GM21528 (cell line): ENCODE data around the gene PSMC5.
"Not testable (repeated sequence)": the region's sequence is repeated elsewhere in the genome, so short reads cannot be mapped to it uniquely, and the experiment has no call there.

Source experiments
- ATAC-seq: cut with Tn5 transposase; IDR thresholded peaks from one replicate; pipeline ENCODE4 v1.9.1; 2021; ENCODE audit warnings: mild to moderate bottlenecking, moderate library complexity; ENCODE audit not compliant: unreplicated experiment, low FRiP score

Gene PSMC5

GRCh38 chr17:63866625-63867024, 39.4 kb downstream of the PSMC5 start:
- not testable (repeated sequence) for ATAC-seq

DNA sequence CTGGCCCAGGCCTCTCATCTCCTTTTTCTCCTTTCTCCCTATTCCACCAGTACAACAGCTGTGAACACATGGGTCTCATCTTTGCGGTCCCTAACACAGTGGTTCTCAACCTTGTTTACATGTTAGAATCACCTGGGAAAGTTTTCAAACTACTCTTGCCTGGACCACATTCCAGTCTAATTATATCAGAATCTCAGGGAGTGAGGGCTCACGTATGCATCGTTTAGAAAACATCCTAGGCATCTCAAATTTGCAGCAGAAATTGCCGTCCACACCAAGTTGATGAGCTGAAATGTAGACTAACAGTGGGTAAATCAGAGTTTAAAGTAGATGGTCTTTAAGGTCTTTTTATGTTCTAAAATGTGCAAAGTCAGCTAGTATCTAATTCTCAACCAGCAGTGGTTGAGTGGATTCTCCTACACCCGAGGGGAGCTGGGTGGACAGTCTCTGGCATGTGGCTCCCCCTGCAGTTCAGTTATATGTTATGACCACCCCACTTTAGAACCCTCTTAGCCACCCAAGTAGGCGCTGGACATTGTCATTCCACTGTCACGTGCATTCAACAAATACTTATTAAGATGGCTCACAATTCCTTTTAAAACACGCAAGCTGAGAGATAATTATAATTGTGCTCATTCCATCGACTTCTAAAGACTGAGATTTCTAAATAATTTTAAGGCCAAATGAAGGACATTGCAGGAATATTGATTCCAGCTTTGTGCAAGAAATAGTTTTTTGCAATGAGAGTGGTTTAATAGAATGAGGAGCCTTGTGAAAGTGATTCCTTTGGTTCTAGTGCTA, 42.5 kb downstream of the PSMC5 start:
- ATAC-seq: not testable (repeated sequence)

- not testable (repeated sequence) for ATAC-seq
Measured at GRCh38 chr17:63870292-63870665, 43.0 kb downstream of the PSMC5 start.

DNA sequence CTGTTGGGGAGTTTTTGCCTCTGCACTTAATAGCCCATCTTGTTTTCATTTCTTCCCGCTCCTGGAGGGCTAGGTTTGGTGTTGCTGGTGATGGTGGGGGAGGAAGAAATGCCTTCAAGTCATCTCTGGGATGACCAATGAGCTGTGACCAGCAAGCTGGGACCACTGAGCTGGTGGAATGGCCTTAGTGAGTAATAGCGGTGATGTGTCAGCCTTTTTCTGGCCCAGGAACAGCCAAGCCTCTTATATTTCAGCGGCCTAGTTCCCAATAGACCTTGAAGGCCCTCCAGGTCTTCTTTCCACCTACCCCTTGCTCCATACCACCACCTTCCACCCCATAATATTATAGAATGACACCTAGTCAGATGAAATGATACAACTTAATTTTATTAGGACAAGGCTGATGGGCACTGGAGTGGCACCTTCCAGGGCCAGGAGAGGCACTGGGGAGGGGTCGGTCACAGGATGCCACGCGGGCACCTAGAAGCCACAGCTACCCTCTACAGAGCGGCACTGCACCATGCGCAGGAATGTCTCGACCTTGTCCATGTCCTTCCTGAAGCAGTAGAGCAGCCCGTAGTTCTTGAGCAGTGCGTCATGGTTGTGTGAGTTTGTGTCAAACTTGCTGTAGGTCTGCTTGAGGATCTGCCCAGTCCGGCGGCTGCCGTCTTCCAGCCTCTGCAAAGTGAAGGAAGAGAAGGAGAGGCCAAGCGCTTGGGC, 44.6 kb downstream of the PSMC5 start:
- ATAC-seq: not testable (repeated sequence)

GRCh38 chr17:63873577-63873976, 46.3 kb downstream of the PSMC5 start, which contains the start of gene CSH2:
TSS of gene CSH2 (minus strand) at chr17:63873677. CDS start at chr17:63873614, 63 bp downstream.
- not testable (repeated sequence) for ATAC-seq

GRCh38 chr17:63874061-63874626, 46.9 kb downstream of the PSMC5 start:
- not testable (repeated sequence) for ATAC-seq

DNA sequence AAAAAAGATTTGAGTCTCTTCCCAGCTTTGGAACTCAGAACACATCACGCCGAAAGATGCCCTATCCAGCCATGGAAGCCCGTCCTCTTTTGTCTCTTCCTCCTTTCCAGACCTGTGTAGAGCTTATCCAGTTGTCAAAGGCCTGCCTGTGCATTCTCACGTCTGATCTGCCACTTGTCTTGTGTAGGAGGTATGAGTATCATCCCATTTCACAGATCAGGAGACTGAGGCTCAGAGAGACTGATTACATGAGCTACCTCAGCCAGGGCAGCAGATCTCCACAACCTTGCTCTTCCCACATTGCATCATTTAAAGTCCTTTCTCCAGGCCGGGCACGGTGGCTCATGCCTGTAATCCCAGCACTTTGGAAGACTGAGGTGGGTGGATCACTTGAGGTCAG, 47.5 kb downstream of the PSMC5 start:
- ATAC-seq: not testable (repeated sequence)

- not testable (repeated sequence) for ATAC-seq
Measured at GRCh38 chr17:63878413-63878812, 51.2 kb downstream of the PSMC5 start.

DNA sequence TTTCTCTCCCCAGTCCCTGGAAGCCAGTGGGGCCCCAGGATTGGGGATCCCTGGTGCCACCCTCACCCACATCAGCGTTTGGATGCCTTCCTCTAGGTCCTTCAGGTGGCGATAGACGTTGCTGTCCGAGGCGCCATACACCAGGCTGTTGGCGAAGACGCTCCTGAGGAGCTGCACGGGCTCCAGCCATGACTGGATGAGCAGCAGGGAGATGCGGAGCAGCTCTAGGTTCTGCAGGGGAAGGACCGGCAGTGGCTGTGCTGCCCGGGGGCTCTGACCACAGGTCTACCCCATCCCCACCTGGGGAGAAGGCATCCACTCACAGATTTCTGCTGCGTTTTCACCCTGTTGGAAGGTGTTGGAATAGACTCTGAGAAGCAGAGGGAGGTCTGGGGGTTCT, 53.5 kb downstream of the PSMC5 start:
- no peak for ATAC-seq

- not testable (repeated sequence) for ATAC-seq
Measured at GRCh38 chr17:63881337-63881736, 54.1 kb downstream of the PSMC5 start.
